Smooth muscle cell (in vitro differentiated cells): ENCODE measurements around the gene GPR83. TPM values are rescaled to one million over a fixed set of nuclear protein-coding genes. Genes with fewer than 3 reads are reported as not detected.

Experiments used
- DNase-seq: peaks from one replicate; lab custom pipeline; 2025; ENCODE audit not compliant: unreplicated experiment; lab: John Stamatoyannopoulos, UW
- H2AFZ ChIP-seq: fragments of 200-600 bp; sonication (generic); 2 replicates; pipeline ENCODE4 v1.6.0; 2016; ENCODE audit warnings: antibody characterized with exemption, low read depth, mild to moderate bottlenecking
- H3F3A ChIP-seq: fragments of 200-600 bp; sonication (generic); 2 replicates; pipeline ENCODE4 v1.6.0; 2017; ENCODE audit warnings: antibody characterized with exemption, low read depth
- H3K27ac ChIP-seq: fragments of 200-600 bp; sonication (generic); 2 replicates; pipeline ENCODE4 v1.5.1; 2016; ENCODE audit warnings: low read depth, mild to moderate bottlenecking
- H3K27me3 ChIP-seq: fragments of 200-600 bp; sonication (generic); 2 replicates; pipeline ENCODE4 v1.6.1; 2016; ENCODE audit warnings: low read depth, mild to moderate bottlenecking
- H3K36me3 ChIP-seq: fragments of 200-600 bp; sonication (generic); 2 replicates; pipeline ENCODE4 v1.5.1; 2016; ENCODE audit warnings: low read depth
- H3K4me1 ChIP-seq: fragments of 200-600 bp; sonication (generic); 2 replicates; pipeline ENCODE4 v1.5.1; 2016; ENCODE audit warnings: low read depth
- H3K4me2 ChIP-seq: fragments of 200-600 bp; sonication (generic); 2 replicates; pipeline ENCODE4 v1.6.0; 2016; ENCODE audit warnings: mild to moderate bottlenecking
- H3K4me3 ChIP-seq: fragments of 200-600 bp; sonication (generic); 2 replicates; pipeline ENCODE4 v1.5.1; 2016; ENCODE audit warnings: mild to moderate bottlenecking
- H3K79me2 ChIP-seq: fragments of 200-600 bp; sonication (generic); 2 replicates; pipeline ENCODE4 v1.6.0; 2016; ENCODE audit warnings: low read depth, mild to moderate bottlenecking
- H3K9ac ChIP-seq: fragments of 200-600 bp; sonication (generic); 2 replicates; pipeline ENCODE4 v1.6.0; 2016; ENCODE audit warnings: low read depth
- H3K9me3 ChIP-seq: fragments of 200-600 bp; sonication (generic); replicated peaks from 2 replicates; pipeline ENCODE4 v1.5.1; 2016; ENCODE audit warnings: low read depth
- H4K20me1 ChIP-seq: fragments of 200-600 bp; sonication (generic); 2 replicates; pipeline ENCODE4 v1.6.0; 2016; ENCODE audit warnings: low read depth
- CTCF ChIP-seq: fragments of 200-600 bp; sonication (generic); IDR thresholded peaks from 2 replicates; pipeline ENCODE4 v1.5.1; 2017; ENCODE audit warnings: borderline replicate concordance, mild to moderate bottlenecking, antibody characterized with exemption; ENCODE audit not compliant: insufficient read depth, poor library complexity, severe bottlenecking
- WGBS: methylation state at CpG from one replicate; pipeline ENCODE4 v1.1.7; 2016; ENCODE audit warnings: low lambda C conversion rate; 5-methylcytosine and 5-hydroxymethylcytosine counted together
- polyA plus RNA-seq: library from polyadenylated mRNA; unstranded; fragments of >200 nt; fragmentation: Nextera tagmentation; extraction: Ambion mirVana; gene quantifications from 2 replicates; pipeline ENCODE4 v1.2.1, GENCODE V29; 2016
- total RNA-seq: library from RNA; depleted of rRNA; stranded (reverse); fragments of >200 nt; gene quantifications from 2 replicates; pipeline ENCODE4 v1.2.3, GENCODE V29; 2014

The GPR83 gene
- total and polyA plus RNA-seq, 2 experiments from 2014 or later, result 0.05 to 1.1 TPM

GRCh38 chr11:94336033-94336432 lies 65.2 kb downstream of the GPR83 start:
- H3K27ac ChIP-seq, result no peak overlapping the region
- WGBS, result 93% methylated on average over 6 of the region's 6 CpGs
- TF ChIP-seq CTCF, result no peak
- H3K9ac ChIP-seq, result no peak overlapping the region
- no peak overlapping the region for H3K4me3 ChIP-seq
- no peaks in the 10 kb centered on the region for H3K27me3 ChIP-seq
- no peaks in the 10 kb centered on the region for H3F3A ChIP-seq
- H4K20me1 ChIP-seq, result no peaks in the 10 kb centered on the region
- H3K79me2 ChIP-seq, result no peaks in the 10 kb centered on the region
- H3K4me1 ChIP-seq, result no peaks in the 10 kb centered on the region
- H3K9me3 ChIP-seq, result no peaks in the 10 kb centered on the region
- no peak for DNase-seq
- H3K4me2 ChIP-seq, result no peak overlapping the region
- no peaks in the 10 kb centered on the region for H3K36me3 ChIP-seq
- H2AFZ ChIP-seq, result no peak overlapping the region

- TF ChIP-seq CTCF, result no peak
- Histone ChIP-seq H2AFZ (no peak overlapping the region), H4K20me1 (no peaks in the 10 kb centered on the region), H3K9ac (no peak overlapping the region), H3K9me3 (no peaks in the 10 kb centered on the region), H3K4me1 (no peaks in the 10 kb centered on the region), H3K79me2 (no peaks in the 10 kb centered on the region), H3K4me3 (no peak overlapping the region), H3K27me3 (no peaks in the 10 kb centered on the region), H3F3A (no peaks in the 10 kb centered on the region), H3K27ac (no peak overlapping the region), H3K4me2 (no peak overlapping the region), H3K36me3 (no peaks in the 10 kb centered on the region)
- DNase-seq, result no peak
Measured at GRCh38 chr11:94332814-94333213, 68.4 kb downstream of the GPR83 start.

- no peak for TF ChIP-seq CTCF
- Histone ChIP-seq H3K27me3 (no peaks in the 10 kb centered on the region), H3K9ac (no peak overlapping the region), H3F3A (no peaks in the 10 kb centered on the region), H3K27ac (no peak overlapping the region), H3K4me1 (no peaks in the 10 kb centered on the region), H3K79me2 (no peaks in the 10 kb centered on the region), H3K4me3 (no peak overlapping the region), H3K36me3 (no peaks in the 10 kb centered on the region), H3K4me2 (no peak overlapping the region), H2AFZ (no peak overlapping the region), H3K9me3 (no peaks in the 10 kb centered on the region), H4K20me1 (no peaks in the 10 kb centered on the region)
- 74% methylated on average over 2 of the region's 2 CpGs for WGBS
- no peak for DNase-seq
Measured at GRCh38 chr11:94330789-94331188, 70.4 kb downstream of the GPR83 start.

GRCh38 chr11:94329501-94329900 lies 71.7 kb downstream of the GPR83 start:
- WGBS, result 90% methylated on average over 3 of the region's 3 CpGs
- no peaks in the 10 kb centered on the region for H4K20me1 ChIP-seq

More at GRCh38 chr11:94329501-94329900, 71.7 kb downstream of the GPR83 start:
- H3K36me3 ChIP-seq, result no peaks in the 10 kb centered on the region
- TF ChIP-seq CTCF, result no peak
- H3K27me3 ChIP-seq, result no peaks in the 10 kb centered on the region
- H3K4me3 ChIP-seq, result no peak overlapping the region
- no peak overlapping the region for H3K4me2 ChIP-seq
- H3K9ac ChIP-seq, result no peak overlapping the region
- H3K4me1 ChIP-seq, result no peaks in the 10 kb centered on the region
- no peak overlapping the region for H3K27ac ChIP-seq
- H3K79me2 ChIP-seq, result no peaks in the 10 kb centered on the region
- DNase-seq, result no peak
- H3K9me3 ChIP-seq, result no peaks in the 10 kb centered on the region
- H3F3A ChIP-seq, result no peaks in the 10 kb centered on the region
- H2AFZ ChIP-seq, result no peak overlapping the region
